HG03066 (cell line): ENCODE data around the gene CHSY1.
"Not testable (repeated sequence)": the region's sequence is repeated elsewhere in the genome, so short reads cannot be mapped to it uniquely, and the experiment has no call there.

ENCODE experiments used
- ATAC-seq: cut with Tn5 transposase; IDR thresholded peaks from one replicate; pipeline ENCODE4 v1.9.1; 2021; ENCODE audit warnings: low read depth; ENCODE audit not compliant: unreplicated experiment

CHSY1 gene

GRCh38 chr15:101246391-101246790, 5.5 kb downstream of the CHSY1 start:
- ATAC-seq: no peak

DNA sequence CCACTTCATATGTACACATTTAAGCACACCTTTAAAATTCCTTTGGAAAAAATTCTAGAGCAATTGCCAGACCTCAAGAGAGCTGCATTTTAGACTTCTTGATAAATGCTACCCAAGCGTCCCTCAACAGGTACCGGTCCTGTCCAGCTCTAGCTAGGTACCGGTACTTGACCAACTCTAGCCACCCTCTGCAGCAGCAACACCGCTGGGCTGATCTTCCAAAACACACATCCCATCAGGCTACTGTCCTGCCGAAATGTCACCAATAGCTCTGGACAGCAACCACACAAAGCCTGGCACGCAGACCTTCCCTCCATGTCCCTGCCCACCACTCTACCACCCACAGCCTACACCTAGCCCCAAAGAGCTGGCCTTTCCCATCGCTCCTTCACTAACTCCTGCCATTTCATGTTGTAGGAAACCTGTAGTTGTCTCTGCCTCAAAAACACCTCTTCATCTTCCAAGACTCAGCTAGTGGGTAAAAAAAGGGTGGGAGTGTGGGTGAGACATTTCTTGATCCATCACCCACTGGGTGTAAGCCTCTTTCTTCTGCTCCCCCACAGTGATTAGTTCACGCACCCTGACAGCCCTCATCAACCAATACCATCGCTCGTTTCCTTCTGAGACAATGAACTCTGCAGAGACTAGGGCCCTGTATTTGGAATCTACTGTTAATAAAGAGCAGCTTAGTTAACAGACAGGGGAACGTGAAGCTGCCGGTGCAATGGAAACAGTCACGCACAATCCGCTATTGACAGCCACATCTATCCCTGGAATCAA, 6.8 kb downstream of the CHSY1 start:
- no peak for ATAC-seq

DNA sequence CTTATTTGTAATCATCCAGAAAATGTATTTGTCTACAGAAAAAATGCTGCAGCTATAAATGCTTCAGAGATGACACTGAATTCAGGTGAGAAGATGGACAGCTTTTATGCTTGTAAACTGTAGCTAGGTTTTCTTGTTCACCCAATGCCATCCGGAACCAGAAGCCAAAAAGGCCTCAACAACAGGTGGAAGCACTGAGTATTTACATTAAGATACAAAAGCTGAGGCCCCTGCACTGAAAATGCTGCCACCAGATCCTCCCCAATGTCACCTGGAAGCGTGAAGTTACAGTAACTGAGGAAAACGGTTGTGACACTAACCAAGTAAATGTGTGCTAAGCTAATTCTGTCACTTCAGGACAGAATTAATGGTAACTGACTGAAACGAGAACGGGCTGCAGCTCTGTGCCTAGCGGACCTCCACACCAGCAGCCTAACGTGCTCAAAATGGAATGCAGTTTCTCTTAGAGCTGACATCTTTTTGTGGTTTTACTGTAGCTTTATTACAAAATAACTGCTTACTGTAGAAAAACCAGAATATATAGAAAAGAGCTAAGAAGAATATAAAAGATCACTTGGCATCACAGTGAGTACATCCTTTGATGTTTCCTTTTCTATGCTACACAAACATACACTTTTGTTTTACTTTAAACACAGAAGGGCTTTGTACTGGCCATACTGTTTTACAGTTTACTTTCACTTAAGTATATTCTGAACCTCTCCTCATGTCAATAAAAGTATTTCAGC, 7.6 kb downstream of the CHSY1 start:
- ATAC-seq: no peak

DNA sequence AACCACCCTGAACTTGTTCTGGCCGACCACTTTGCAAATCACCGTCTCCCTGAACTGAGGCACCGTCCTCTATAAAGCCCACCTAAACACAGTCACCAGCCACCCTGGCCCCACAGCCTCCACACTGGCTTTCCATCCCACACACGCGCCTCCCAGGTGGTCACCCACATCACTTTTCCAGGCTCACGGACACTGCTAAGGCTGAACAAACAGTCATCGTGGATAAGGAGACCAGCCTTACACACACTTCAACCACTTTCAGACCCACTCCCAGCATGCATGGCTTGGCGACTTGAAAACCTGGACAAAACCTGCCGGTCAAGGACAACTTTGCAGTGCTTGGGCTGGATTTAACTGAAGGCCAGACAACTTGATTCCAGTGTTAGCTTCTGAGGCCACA, 8.4 kb downstream of the CHSY1 start:
- ATAC-seq: no peak

DNA sequence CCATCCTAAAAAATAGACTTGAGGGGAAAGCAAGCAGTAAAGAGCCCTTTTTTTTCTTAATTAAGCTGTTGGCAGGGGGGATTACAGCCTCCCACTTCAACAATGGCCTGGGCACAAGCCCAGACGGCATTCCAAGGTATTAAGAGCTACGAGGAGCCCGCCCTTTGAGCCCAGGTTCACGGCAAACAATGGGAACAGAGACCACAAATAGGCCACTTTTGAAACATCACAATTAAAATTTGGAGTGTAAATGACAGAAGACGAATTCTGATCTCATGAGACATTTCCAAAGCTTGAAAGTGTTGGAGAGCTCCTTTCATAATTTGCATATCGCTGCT, 8.9 kb downstream of the CHSY1 start:
- no peak for ATAC-seq

DNA sequence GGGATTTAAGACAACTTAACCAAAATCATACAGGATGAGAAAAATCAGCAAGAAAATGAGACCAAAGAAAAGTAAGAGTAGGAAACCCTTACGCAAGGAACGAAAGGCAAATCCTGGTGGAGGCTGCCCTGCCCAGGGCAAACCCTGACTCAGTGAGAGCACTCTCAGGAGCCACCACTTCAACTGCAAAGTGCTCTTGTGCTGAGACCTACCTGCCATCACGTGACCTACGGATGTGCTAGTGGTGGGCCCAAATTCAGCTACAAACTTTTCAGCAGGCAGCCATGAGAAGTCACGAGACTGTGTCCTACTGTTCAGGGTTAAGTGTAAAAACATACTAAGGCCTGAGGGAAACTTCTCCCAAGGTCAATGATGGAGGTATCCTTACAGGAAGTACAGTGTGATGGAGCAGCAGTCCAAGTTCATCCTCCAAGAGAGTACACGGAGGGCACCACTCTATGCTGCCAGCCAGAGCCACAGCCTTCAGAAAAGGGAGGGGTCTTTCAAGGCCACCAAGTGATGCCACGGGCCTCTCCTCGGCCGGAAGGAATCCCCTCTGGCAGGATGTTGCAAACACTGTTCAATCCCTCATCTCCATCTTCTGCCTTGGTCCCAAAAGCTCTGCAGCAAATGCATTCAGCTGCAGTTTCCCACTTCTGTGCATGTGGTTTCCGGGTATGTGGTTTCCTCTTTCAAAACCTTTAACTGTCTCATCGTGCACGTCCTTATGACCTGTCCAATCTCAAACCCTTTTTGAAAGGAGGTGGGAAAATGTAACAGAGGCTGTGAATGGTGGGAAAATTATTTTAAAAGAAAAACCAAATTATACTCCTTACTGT, 9.5 kb downstream of the CHSY1 start:
- ATAC-seq: peak; percentile 82

DNA sequence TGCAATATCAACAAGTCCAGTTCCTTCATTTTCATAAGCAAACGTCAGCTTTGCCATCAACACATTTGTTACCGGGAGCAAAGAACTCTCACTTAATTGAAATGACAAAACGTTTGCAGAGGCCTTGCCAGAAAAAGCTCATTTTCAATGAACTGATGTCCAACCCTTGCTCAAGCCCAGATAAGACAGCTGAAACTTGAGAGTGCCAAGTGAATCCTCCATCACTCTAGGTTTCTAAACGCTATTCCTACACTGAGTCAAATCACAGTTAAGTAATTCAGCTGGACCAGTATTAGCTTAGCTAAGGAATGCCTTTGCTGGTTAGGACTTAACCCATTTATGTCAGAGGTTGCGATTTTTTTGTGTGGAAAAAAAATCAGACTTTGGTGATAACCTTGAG, 11.5 kb downstream of the CHSY1 start:
- ATAC-seq: no peak

DNA sequence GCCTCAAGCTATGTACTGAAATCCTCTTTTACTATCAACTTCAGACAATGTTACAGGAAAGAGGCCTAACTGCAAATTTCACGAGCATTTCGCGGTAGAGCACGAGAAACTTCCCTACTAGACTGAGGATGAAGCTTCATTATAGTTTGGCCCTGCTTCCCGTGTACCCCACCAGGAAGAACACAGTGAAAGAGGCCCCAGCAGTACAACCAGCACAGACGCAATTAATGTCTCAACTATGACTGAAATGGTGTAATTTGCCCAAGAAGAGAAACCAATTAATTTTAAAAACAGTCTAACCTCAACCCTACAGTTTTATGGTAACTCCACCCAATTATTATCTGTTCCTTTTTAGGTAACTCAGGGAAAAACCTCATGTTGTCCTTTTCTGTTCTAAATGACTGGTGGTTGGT, 12.1 kb downstream of the CHSY1 start:
- no peak for ATAC-seq

DNA sequence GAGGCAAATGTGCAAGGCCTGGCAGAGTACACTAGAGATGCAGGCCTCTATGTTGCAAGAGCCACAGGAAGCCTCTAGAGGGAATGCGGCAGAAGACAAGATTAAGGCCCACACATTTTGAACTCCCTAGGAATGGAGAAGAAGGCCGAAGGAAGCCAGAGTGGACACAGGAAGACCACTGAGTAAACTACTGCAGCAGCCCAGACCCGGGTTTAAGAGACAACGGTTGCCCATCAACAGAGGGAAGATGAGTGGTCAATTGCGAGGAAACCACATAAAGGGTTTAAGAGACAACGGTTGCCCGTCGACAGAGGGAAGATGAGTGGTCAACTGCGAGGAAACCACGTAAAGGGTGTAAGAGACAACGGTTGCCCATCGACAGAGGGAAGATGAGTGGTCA, 14.6 kb downstream of the CHSY1 start:
- no peak for ATAC-seq

GRCh38 chr15:101233651-101234280, 18.1 kb downstream of the CHSY1 start:
- ATAC-seq: no peak

DNA sequence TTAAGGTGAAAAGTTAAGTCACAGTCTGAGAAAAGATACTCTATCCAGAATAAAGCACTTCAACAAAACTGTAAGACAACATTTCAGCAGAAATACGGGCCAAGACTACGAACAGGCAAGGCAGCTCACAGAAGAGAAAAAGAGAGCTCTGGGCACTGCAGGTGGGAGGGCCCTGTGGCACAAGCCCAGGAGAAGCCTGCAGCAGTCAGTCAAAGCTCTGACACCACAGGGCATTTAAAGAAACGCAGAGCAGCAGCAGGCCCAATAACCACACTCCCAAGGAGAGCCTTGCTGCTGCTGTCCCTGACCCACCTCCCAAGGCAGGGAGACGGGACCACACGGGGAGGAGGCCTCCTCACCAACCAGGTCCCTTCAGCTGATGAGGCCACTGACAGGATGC, 19.2 kb downstream of the CHSY1 start:
- ATAC-seq: no peak

DNA sequence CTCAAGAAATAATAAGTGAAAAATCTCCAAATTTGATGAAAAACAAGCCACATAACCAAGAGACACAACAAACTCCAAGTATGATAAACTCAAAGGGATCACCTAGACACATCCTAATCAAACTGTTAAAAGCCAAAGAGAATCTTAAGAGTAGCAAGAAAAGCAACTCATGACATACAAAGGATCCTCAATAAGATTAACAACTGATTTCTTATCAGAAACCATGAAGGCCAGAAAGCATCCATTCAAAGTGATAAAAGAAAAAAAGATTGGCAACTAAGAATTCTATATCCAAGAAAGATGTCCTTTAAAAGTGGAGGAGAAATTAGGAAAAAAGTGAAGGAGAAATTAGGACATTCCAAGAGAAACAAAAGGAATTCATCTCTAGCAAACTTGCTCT, 23.5 kb downstream of the CHSY1 start:
- ATAC-seq: no peak

DNA sequence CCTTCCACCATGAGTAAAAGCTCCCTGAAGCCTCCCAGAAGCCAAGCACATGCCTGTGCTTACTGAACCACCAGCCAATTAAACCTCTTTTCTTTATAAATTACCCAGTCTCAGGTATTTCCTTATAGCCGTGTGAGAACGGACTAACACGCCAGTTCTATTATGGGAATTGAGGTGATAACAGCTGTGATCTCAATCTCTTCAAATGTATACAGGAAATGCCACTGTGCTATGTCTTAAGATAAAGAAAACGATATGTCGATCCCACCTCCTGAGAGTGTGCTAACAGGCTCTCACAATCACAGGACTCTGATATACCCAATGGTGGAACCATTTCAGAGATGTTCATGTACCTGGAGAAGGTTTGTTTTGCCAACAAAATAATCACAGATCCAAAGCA, 26.2 kb downstream of the CHSY1 start:
- ATAC-seq: no peak

- ATAC-seq: no peak
These were observed 29.9 kb downstream of the CHSY1 start for GRCh38 chr15:101221902-101222301.

- ATAC-seq: no peak
These were observed 31.8 kb downstream of the CHSY1 start for GRCh38 chr15:101220060-101220459.

DNA sequence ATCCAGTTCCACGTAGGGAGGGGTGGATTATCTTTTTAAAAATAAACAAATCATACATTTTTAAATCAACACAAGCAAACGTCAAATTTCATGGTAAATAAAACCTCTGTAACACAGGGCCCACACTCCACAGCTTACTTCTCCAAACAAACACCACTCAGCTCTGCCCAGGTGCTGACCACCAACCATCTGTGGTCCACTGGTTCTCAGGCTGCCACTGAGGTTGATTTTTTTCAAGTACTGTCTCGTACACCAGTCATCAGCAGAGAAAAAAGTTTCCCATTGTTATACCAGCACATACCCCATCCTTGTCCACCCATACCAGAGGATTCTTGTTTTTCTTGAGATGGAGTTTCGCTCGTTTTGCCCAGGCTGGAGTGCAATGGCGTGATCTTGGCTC, 32.4 kb downstream of the CHSY1 start:
- no peak for ATAC-seq

GRCh38 chr15:101217446-101217845, 34.4 kb downstream of the CHSY1 start:
- no peak for ATAC-seq

GRCh38 chr15:101216100-101216499, 35.7 kb downstream of the CHSY1 start:
- ATAC-seq: no peak

DNA sequence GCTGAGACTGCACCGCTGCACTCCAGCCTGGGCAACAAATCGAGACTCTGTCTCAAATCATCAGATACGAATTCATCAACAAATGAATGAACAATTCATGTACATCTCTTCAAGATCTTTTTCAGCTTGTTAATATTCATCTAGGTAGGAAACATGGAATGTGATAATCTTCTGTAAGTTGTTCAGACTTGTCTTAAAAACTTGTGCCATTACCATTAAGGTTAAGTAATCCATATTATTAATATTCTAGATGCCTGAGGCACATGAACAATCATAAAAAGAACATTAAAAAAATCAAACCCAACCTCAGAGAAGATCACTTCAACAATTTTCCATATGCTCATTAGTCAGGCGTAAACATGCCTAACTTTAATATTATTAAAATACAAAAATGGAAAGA, 36.2 kb downstream of the CHSY1 start:
- no peak for ATAC-seq

GRCh38 chr15:101214435-101215097, 37.3 kb downstream of the CHSY1 start:
- ATAC-seq: not testable (repeated sequence)
